GM18520 (cell line): Measurements from ENCODE around the gene PIGS.
"Not testable (repeated sequence)": the region's sequence is repeated elsewhere in the genome, so short reads cannot be mapped to it uniquely, and the experiment has no call there.

ENCODE experiments used
- ATAC-seq: cut with Tn5 transposase; IDR thresholded peaks from one replicate; pipeline ENCODE4 v1.9.1; 2021; ENCODE audit not compliant: unreplicated experiment

PIGS gene

GRCh38 chr17:28571361-28572122 is at the start of gene PIGS:
PIGS (minus strand) TSS chr17:28571524; CDS start chr17:28571496, 28 bp downstream.
- peak; percentile 80 for ATAC-seq

GRCh38 chr17:28620010-28620409 is 48.7 kb upstream of the PIGS start:
- no peak for ATAC-seq

GRCh38 chr17:28618464-28618863 is 47.1 kb upstream of the PIGS start:
- no peak for ATAC-seq

DNA sequence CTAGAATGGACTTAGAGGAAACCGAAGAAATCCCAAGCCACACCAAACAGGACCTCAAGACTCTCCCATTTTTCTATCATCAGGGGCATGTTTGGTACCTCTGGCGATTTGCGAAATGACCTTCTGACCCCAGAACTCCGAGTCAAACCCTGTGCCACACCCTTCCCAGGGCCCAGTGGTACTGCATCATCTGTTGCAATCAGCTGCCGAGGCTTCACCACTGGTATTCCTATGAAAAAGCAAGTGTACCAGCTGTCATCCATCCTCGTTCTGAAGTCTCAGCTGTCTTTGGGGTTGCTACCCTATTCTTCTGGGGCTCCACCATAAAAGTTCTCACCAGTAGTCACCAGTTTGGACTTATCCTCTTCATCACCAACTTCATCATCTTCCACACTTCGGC is 45.0 kb upstream of the PIGS start:
- ATAC-seq, result no peak

GRCh38 chr17:28615260-28615940 is 44.1 kb upstream of the PIGS start:
- no peak for ATAC-seq

GRCh38 chr17:28613931-28614381 is 42.6 kb upstream of the PIGS start, which contains the start of gene RSKR:
RSKR (minus strand) TSS chr17:28614185; CDS start chr17:28614161, 24 bp downstream.
- ATAC-seq, result no peak

DNA sequence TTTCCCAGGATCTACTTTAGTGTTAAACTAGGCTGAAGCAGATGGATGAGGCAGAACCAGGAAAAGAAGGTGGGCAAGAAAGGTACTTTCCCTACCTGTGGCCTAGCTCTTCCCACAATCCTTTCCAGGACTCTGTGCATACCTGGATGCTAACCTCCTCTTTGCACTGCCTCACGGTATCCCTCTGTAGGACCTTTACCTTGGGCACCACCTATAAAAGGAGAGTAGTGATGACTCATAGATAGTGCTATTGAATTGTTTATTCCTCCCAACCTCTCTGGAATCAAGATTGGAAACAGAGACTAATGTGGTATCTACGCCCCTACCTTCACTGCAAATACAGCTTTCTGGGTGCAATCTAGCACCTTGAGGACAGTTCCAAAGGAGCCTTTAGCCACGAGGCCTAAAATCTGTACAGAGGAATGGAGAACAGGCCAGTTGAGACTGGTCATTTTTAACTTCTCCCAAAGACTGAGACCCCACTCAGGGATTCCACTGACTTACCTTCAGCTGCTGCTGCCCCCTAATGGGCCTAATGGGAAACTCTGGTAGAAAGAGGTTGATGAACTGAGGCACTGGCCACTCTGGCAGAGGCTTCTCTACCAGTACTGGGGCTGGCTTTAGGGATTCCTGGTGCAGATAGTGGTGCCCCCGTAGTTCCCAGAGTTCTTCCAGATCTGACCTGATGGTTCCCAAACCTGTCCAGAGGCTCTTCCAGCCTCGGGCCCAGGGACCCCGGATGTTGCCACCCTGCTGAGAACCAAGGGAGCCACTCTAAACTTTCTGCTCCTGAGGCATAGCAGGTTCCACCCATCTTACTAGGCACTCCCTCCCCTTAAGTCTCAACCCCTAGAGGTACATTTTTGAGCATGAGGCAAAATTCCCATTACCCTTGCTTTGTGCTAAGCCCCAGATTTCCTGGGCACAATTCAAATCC is 41.9 kb upstream of the PIGS start:
- no peak for ATAC-seq

GRCh38 chr17:28612531-28612930 is 41.2 kb upstream of the PIGS start:
- ATAC-seq, result no peak

DNA sequence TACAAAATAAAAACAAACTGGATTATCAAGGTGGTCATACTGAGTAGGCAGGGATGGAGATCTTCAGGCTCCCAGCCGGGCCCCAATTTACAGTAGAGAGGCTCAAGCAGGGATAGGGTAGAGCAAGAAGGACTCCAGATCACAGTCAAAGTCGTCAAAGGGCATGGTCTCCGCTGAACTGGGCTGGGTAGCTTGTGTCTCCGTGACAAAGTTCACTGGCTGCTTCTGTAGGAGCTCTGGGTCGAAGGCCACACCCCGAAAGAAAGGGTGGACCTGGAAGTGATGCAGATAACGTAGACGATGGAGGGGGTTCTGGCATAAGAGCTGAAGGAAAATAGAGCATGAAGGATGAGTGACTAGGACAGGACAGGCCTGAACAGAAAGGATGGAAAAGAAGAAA is 39.1 kb upstream of the PIGS start:
- ATAC-seq, result no peak

GRCh38 chr17:28604031-28604430 is 32.7 kb upstream of the PIGS start:
- not testable (repeated sequence) for ATAC-seq

GRCh38 chr17:28599311-28600184 is 28.2 kb upstream of the PIGS start:
- peak; percentile 32 for ATAC-seq

DNA sequence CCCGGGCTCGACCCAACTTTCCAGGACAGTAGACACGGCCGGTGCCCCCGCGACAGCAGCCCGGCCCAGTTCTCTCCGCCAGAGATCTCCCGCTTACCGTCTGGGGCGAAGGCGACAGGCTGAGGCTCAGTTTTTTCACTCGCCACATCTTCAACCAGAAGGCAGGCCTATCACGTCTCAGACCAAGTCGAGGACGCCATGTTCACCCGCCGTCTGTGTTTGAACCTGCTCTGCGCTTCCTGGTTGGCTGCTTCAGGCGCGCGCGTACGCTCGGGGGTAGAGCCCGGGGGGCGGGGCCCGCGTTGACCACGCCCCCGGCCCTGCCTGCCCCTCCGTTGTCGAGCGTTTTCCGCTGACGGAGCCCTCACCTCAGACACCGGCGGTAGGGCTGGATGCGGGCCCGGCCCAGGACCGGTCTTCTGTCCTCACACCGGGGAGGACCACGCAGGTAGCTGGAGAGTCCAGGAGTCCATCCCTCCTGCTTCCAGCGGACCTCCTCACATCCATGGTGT is 27.5 kb upstream of the PIGS start, which contains the start of gene SPAG5:
Gene SPAG5, minus strand, starts transcription at position 227 of the 512 bp plus-strand sequence. Its CDS starts 79 bp downstream, at position 148.
- ATAC-seq, result peak; percentile 69

DNA sequence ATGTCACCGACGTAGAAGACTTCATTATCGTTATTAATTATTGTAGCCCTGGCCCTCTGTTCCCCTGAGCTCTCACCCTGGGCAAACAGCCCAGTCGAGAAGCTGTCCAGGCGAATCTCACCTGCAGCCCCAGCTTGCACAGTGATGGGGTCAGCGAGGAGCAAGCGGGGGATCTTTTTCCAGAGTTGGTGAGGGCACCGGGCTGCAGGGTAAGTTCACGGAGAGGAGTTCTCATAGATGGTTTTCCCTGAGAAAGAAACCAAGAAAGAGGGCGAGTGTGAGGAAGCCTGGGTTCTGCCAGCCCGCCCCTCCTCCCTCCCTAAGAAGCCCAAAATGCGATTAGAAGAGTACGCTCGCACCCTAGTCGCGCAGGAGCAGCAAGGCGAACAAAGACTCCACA is 27.1 kb upstream of the PIGS start:
- ATAC-seq, result no peak

- ATAC-seq, result no peak
Measured at GRCh38 chr17:28597606-28598383, 26.5 kb upstream of the PIGS start.

- ATAC-seq, result no peak
Measured at GRCh38 chr17:28592260-28592659, 20.9 kb upstream of the PIGS start.

DNA sequence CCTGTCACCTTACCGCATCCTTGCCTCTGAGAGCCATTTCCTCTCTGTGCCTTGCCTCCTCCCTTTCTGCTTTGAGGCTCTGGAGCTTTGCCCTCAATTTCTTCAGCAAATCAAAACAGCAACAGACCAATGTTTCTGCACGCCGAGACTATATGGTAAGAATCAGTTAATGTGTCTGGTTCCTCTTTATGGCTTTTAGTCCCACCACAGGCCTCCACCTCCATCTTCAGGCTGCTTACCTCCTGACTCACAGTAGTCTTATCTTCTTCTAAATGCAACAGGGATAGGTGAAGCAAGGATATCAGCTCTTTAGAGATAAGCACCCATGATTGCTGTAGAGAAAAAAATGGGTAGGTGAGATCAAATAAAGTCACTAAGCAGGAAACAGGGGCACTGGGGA is 14.5 kb upstream of the PIGS start:
- ATAC-seq, result no peak

DNA sequence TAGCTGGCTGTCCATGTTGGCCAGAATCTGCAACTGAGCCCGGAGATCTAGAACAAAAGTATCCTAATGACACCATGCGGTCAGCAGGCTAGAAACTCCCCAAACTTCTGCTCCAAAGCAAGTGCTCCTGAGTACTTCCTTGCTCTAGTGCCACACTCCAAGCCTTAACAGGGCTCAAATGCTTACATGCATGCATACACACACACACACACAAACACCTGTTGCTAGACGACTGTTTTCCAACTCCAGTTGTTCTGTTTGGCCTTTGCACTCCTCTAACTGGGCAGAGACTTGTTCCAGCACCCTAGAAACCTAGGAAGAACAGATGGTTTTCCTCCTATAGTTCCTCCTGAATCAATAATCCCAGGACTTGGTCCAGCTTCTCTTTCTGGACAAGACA is 13.1 kb upstream of the PIGS start:
- ATAC-seq, result no peak

- ATAC-seq, result no peak
Measured at GRCh38 chr17:28582513-28582912, 11.2 kb upstream of the PIGS start.

DNA sequence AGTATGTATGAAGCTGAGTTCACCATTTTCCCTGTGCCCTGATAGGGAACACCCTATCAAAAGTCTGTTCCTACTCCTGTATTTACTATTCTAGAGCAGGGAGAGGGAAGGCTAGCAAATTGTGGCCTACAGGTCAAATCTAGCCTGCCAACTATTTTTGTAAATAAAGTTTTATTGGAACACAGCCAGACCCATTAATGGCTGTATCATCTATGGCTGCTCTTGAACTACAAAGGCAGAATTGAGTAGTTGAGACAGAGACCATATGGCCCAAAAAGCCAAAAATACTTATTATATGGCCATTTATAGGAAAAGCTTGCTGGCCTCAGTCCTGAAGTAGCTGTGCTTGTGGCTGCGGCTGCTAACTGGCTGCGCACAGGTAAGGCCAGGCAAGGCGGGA is 9.6 kb upstream of the PIGS start:
- ATAC-seq, result no peak
